ENCODE results near the gene CREBL2.
A peak's percentile ranks its signal among the peaks of the same experiment; 100 is the strongest.
"Not testable (repeated sequence)": the region's sequence is repeated elsewhere in the genome, so short reads cannot be mapped to it uniquely, and the experiment has no call there.

The CREBL2 gene

DNA sequence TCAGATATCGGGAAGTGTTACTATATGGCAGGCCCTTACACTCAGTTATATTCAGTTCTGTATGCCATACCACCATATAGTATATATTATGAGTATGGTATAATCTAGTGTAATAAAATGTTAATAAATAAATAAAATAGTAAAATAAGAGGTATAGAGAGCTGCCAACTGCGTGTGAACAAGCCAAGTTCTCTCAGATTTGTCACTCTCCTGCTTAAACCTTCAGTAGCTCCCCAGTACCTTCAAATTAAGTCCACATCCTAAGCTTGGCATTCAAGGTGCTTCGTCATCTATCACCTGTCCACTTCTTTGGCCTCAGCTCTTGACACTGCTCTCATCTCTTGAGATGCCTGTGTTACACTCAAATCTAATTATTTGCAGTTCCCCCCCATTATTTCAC, 12.8 kb upstream of the CREBL2 start:
- no peak for DNase-seq

DNA sequence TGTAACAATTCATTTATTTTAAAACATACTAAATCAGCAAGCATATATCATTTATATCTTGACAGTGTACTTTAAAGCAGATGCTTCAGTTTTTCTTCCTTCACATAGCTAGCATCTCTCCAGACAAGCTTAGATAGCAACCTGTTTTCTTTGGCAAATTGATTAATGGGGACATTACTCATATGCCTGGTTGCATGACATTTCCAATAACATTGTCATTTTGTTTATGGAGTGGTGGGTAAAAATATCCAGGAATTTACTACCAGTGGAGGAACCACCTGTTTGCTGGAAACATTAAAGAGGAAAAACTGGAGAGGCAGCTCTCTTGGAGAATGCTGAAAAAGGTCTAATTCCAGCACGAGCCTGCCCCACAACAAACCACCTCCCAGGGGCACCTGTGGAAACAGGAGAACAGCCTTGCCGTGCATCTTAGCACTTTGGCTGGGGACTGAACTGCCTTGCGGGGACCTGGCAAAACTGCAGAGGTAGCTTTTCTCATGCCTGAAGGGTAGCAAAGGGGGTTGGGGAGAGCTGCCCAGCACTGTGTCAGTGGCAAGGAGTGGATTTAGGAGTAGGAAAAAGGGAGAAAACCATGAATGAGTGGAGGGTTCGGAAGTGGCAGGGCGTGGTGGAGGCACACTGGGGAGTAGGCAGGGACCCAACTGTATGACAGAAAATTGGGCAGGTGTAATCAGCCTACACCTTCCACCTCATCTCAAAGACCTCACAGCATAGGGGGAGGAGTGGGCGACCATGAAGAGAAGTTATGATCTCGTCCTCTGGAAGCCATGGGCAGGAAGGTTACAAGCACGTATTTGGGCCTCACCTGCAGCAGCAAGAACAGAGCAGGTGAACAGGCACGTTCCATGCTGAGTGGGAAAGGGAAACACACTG, 11.7 kb upstream of the CREBL2 start:
- DNase-seq, result no peak

DNA sequence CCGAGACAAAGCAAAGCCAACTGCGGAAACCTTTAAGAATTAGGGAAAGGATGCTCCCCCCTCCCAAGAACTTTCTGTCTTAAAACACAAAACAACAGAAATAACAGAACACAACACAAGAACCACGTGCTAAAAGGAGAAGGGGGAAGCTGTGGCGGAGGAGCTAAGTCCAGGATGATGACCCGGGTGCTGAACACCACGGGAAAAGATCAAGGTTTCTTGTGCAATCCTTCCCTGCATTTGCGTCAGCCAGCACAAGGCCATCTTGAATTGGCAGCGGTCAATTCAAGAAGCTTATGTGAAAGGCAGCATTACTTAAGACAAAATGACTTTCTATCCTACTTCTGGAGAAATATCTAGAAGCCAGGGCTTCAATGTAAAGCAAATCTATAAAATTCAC, 11.0 kb upstream of the CREBL2 start:
- no peak for DNase-seq

DNA sequence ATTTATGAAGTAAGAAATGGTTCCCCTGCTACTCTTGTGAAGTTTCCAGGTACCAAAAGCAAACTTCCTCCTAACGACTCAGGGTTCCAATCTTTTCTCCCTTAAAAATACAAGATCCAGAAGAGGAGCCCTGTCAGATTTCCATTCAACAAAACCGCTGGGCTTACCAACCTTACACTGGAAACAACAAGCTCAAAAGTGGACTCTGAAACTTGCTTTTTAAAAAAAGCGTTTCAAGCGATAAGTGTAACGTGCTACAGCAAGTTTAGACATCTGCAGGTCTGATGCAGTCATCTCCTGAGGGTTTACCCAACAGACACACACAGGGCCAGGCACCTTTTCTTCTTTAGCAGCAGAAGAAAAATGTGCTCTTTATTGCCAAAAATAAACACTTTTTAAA, 6.9 kb upstream of the CREBL2 start:
- DNase-seq, result no peak

DNA sequence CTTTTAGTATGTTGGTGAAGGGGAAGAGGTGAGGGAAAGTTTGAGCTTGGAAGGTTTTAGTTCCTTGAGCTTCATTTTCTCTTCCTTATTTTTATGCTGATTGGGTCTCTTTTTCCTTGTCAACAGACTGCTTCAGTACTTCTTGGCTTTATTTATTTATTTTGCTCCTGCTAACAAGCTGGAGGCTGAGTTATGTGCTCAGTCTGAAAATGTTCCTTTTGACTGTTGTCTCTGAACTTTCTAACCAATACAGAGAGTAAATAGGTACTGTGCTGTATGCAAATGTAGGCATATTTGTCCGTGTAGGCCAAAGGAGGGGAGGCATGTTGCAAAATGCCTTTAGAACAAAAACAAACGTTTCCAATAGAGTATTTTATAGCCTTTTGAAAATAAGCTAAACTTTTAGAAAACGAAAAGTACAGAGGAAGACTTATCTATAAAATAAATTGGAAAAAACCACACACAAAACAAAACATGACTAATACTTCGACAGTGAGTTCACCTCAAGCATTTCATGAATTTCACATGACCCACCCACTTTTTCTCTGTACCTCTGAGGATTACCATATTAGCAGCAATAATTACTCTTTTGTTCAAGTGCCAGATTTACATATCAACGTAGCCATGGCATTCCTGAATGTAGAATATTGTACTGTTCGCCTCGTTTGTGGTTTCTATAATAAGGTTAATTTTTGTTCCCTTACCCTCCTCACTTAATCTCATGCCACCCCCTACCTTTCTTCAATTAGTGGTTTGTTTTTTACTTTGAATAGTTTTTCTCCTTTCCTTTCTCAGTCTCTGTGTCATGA, 4.7 kb upstream of the CREBL2 start:
- DNase-seq, result no peak

DNA sequence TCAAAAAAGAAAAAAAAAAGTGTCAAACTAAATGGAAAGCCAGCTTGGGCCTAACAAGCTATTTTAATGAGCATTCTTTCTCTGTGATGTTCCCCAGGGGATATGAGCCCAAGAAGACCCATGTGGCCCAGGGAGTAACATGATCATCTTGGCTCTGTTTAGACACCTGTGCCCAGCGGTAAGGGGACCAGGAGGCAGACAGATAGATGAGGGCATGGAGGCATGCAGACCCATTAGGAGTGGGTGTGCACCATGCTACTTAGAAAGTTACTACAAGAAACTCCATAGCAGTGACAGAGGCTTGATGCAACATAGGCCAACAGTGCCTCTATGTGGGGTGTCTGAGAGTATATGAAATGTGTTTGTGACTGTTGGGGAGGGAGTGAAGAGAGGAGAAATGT, 3.1 kb upstream of the CREBL2 start:
- DNase-seq, result no peak

DNA sequence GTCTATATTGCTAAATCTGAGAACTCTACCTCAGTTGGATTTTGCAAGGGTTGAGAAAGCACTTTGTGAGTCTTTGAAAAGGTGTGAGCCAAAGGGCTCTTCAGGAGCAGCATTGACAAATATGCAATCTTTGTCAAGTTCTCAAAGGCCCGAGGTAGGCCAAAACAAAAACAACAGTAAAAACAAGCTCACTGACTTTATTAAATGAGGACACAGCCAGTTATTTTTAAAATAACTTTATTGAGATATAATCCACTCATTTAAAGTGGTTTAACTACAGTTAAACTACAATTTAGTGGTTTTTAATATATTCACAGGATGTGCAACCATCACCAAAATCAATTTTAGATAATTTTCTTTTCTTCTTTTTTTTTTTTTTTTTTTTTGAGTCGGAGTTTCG, 2.0 kb upstream of the CREBL2 start:
- no peak for DNase-seq

DNA sequence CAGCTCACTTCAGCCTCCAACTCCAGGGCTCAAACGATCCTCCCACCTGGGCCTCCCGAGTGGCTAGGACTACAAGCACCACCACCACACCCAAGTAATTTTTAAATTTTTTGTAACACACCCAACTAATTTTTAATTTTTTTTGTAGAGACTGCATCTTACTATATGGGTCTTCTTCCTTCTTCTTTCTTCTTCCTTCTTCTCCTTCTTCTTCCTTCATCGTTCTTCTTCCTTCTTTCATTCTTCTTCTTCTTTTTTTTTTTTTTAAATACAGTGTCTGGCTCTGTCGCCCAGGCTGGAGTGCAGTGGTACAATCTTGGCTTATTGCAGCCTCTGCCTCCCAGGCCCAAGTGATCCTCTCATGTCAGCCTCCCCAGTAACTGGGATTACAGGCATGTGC, 965 bp upstream of the CREBL2 start:
- DNase-seq, result no peak

DNA sequence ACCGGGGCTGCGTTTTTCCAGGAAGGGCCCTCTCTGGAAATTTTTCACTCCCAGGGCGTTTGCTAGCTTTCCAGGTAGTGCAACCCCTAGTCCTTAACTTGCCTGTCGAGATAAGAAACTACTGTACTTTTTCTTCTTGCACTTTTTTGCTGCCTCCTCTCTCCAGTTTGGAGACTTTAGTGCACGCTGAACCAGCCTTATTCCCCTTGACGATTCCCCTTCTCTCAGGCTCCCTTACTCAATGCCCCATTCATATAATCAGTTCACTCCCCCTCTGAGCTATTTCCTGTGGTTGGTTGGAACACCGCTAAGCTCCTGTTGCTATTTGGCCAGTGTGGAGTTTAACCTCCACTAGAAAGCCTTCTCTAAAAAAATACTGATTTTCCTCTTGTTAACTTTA, 682 bp downstream of the CREBL2 start:
- peak in 3 of 6 experiments; percentile 31 to 57 (median 45) for DNase-seq

DNA sequence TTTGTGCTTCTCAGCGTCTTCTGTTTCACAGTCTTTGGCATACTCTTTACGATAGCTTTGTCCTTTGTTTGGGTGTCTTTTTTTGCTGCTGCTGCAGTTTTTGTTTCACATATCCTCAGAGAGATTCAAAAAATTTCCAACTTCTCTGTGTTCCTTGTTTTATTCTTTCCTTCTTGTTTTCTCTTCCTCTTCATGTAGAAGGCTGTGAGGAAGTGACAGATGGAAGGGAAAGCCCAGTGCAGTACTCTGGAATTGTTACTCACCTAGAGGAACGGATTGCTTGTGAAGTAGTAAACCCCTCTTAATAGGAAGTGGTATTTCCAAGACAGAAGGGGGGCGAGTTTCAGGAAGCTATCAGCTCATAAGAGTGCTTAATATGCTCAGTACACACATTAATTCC, 1.7 kb downstream of the CREBL2 start:
- peak in 1 of 6 experiments; percentile 27 for DNase-seq

DNA sequence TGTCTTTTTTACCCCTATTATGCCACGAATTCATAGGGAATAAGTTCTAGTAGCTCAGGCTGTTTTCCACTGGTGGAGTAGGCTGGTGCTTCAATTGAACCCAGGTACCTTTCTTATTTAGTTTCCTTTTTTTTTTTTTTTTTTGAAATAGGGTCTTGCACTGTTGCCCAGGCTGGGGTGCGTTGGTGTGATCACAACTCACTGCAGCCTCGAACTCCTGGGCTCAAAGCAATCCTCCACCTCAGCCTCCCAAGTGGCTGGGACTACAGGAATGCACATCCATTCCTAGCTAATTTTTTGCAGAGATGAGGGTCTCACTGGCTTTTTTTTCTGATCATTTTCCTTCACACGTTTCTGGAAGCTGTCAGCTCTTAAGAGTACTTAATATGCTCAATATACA, 2.7 kb downstream of the CREBL2 start:
- no peak for DNase-seq

DNA sequence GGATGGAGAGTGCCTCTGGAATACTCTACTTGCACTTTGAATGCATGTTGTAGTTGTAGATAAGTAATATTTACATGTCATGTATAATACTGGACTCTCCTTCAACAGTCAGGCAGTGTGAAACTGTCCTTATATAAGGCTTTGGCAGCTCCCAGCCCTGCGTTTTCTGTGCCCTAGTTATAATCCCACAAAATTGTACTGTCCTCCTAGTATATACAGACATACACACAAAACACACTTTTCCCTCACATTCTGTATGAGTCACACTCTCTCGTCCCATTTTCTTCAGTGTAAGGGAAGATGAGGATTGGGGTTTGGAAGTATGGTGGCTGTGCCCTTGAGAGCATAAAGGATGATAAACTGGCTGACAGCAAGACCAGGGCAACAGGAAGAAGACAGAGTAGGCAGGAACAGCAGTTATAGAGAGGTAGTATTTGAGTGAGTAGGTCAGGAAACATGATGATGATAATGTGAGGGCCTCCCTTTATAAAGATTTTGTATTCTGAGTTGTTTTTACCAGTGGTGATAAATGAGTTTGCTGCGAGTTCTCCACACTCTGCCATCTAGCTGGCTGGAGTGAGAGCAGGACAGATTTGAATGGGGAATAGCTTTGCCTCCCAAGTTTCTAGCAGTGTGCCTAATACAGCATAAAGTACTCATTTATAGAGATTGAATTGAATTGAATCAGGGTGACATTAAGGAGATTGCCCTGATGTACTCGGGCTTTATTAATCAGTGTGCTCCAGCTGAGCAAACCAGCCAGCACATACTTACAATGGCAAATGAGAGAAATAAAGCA, 5.0 kb downstream of the CREBL2 start:
- DNase-seq, result peak in 2 of 6 experiments; percentile 14 to 25

DNA sequence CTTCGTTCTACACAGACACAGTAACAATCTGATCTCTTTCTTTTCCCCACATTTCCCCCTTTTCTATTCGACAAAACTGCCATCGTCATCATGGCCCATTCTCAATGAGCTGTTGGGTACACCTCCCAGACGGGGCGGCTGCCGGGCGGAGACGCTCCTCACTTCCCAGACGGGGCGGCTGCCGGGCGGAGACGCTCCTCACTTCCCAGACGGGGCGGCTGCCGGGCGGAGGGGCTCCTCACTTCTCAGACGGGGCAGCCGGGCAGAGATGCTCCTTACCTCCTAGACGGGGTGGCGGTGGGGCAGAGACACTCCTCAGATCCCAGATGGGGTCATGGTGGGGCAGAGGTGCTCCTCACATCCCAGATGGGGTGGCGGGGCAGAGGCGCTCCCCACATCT, 6.4 kb downstream of the CREBL2 start:
- DNase-seq, result not testable (repeated sequence)

DNA sequence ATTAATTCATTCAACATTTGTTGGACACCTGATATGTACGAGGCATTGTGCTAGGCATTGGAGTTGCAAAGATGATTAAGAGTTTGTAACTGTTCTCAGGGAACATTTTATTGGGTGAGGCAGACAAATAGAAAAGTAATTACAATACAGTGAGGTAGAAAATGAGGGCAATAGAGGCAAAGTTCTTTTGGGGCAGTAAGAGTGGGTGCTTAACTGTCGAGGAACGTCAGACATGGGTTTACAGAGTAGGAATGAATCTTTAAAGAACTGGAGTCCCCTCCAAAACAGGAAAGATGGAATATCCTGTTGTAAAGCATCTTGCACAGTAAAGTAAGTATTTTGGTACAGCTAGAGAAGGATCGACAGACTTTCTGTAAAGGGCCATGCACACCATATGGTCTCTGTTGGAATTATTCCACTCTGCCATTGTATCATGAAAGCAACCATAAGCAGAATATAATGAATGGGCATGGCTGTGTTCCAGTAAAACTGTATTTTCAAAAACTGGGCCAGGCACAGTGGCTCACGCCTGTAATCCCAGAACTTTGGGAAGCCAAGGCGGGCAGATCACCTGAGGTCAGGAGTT, 9.1 kb downstream of the CREBL2 start:
- no peak for DNase-seq

DNA sequence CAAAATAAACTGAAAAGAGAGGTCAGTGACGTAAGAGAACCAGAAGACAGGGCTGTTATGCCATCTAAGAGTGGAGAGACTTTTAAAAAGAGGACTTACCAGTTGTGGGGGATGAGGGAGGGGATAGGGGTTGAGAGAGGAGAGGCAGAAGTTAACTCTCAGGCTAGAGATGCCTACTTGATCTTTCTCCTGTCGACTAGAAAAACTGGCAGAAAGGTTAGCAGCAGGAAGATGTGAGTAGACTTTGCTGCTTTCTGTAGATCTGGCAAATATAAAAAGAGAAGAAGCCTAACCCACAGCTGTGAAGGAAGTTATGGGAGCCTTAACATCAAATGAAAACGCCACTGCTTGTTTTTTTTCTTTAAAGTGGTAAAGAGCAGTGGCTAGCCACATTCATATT, 10.7 kb downstream of the CREBL2 start:
- DNase-seq, result peak in 3 of 6 experiments; percentile 63 to 67 (median 66)

DNA sequence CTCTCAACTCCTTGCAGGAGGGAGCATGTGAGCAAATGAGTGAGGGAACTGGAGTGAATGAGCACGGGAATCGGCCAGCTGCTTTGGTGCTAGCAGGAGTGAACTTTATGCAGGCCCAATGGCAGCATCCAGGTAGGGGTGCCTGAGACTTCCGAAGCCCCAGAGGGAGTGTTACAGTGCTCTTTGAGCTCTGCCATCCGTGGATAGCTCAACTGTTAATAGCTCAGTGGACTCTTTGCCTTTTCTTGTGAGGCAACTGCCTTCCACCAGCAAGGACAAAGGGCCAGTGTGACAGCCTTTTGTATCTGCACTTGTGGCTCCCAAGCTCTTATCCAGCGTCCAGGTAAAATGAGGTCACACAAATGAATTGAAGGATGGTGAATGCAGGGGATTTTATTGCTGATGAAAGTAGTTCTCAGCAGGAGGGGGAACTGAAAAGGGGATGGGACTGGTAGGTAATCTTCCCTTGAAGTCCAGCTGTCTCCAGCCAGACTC, 12.9 kb downstream of the CREBL2 start:
- no peak for DNase-seq

DNA sequence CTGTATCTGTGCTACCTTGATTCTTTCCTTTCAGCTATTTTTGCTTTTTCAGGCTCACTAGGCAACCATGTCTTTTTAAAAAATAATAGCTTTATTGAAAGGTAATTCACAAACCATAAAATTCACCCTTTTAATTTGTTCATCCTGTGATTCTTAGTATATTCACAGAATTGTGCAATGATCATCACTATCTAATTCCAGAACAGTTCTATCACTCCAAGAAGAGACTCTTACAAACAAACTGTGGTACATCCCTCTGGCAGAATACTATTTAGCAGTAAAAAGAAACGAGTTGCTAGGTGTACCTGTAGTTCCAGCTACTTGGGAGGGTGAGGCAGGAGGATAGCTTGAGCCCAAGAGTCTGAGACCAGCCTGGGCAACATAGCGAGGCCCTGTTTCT, 14.8 kb downstream of the CREBL2 start:
- no peak for DNase-seq

DNA sequence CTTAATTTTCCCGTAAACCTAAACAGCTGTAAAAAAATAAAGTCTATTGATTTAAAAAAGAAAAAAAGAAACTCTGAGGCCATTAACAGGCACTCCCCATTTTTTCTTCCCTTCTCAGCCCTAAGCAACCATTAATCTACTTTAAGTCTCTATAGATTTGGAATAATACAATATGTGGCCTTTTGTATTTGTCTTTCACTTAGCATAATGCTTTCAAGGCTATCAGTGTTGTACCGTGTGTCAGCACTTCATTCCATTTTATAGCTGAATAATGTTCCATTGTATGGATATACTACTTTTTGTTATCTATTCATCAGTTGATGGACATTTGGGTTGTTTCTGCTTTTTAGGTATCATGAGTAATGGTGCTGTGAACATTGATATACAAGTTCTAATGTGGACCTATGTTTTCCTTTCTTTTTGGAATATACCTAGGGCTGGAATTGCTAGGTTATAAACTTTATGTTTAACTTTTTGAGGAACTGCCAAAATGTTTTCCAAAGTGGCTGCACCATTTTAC, 15.7 kb downstream of the CREBL2 start:
- DNase-seq, result no peak

DNA sequence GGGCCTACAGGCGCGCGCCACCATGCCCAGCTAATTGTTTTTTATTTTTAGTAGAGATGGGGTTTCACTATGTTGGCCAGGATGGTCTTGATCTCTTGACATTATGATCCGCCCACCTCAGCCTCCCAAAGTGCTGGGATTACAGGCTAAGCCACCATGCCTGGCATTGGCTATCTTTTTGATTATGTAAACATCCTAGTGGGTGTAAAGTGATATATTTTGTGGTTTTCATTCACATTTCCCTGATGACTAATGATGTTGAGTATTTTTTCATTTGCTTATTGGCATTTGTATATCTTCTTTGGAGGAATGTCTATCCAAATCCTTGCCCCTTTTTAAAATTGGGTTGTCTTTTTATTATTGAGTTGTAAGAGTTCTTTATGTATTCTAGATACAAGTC, 16.3 kb downstream of the CREBL2 start:
- no peak for DNase-seq

DNA sequence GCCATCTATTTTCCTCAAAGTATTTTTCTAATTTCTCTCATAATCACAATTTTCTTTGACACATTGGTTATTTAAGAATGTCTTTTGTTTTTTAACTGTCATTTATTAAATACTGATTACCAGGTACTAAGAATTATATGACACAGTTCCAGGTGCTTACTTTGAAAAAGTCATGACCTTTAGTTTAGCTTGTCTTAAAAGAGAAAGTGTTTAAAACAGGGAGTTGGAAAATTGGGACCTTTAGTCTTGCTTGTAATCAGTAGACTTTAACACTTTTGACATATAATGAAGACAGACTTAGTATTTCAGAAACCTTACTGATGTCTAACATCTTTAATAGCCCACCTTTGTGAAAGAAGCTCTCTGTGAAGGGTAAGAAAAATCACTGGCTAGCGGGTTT, 19.2 kb downstream of the CREBL2 start:
- no peak for DNase-seq

DNA sequence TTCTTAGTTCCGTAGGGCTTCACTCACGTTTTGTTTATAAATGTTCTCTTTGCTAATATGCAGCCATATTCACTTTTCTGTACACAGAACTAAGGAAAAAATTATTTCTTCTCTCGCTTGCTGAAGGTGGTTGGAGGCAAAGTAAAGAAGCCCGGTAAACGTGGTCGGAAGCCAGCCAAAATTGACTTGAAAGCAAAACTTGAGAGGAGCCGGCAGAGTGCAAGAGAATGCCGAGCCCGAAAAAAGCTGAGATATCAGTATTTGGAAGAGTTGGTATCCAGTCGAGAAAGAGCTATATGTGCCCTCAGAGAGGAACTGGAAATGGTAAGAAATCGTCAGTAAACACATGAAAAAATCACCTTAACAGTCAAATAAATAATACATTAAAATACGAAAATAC, 24.0 kb downstream of the CREBL2 start:
- DNase-seq, result no peak

DNA sequence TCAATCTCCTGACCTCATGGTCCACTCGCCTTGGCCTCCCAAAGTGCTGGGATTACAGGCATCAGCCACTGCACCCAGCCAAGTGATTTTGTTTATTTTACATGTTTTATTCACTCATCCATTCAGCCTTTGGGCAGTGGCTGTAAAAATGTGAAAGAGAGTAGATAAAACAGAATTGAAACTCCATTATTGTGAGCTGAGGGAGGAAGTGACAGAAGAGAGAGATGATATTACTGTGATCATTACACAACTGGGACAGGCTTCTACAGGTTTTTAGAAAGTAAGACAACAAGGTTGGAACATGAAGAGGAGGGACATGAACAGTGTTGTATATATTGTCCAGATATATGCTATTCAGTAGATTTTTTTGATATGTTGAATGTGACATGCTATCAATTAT, 25.0 kb downstream of the CREBL2 start:
- no peak for DNase-seq
